K562 (cell line): ENCODE measurements around the gene PPP1R16B. TPM values are rescaled to one million over a fixed set of nuclear protein-coding genes. Genes with fewer than 3 reads are reported as not detected.

ENCODE experiments used
- CBX8 ChIP-seq: fragments of 200-600 bp; sonication (generic); IDR thresholded peaks from 2 replicates; pipeline ENCODE4 v1.6.1; 2012; ENCODE audit warnings: borderline replicate concordance, mixed run types, low read depth, mild to moderate bottlenecking, moderate library complexity, mixed read lengths, low read length, control low read depth, inconsistent platforms; ENCODE audit not compliant: poor library complexity, severe bottlenecking; ENCODE audit errors: extremely low read depth
- CHD1 ChIP-seq: fragments of 200-600 bp; sonication (generic); IDR thresholded peaks from one replicate; pipeline ENCODE4 v1.6.1; 2012; ENCODE audit warnings: mild to moderate bottlenecking, moderate library complexity, low read length, inconsistent platforms
- FOXK2 ChIP-seq, 2 experiments: fragments of 450-650 bp; IDR thresholded peaks in 1 of 2; conservative IDR thresholded peaks in 1 of 2; 2 replicates each; pipeline ENCODE4 v1.6.1; 2016; ENCODE audit warnings: low read depth in 2 of 2, mild to moderate bottlenecking in 1 of 2
- HNRNPL ChIP-seq: fragments of 200-400 bp; formaldehyde crosslinking; IDR thresholded peaks from 2 replicates; pipeline ENCODE4 v1.6.1; 2017; ENCODE audit warnings: low read depth, mild to moderate bottlenecking, low read length
- JUND ChIP-seq, 2 experiments: IDR thresholded peaks; 2 replicates in 1 of 2; 3 replicates in 1 of 2; pipeline ENCODE4 v1.6.1; 2011; ENCODE audit warnings: borderline replicate concordance in 2 of 2, low read depth in 2 of 2, low read length in 2 of 2, improper control_type of control experiment in 1 of 2, missing biosample characterization in 1 of 2, missing genetic modification characterization in 1 of 2, missing genetic modification reagents in 1 of 2
- MTA2 ChIP-seq: fragments of 450-650 bp; IDR thresholded peaks from 2 replicates; pipeline ENCODE4 v1.6.1; 2016; ENCODE audit warnings: low read depth
- OTX1 ChIP-seq: fragments of 450-650 bp; formaldehyde crosslinking; IDR thresholded peaks from 2 replicates; pipeline ENCODE4 v1.4.0; 2022; ENCODE audit warnings: mild to moderate bottlenecking
- POLR2AphosphoS2 ChIP-seq: IDR thresholded peaks from 2 replicates; pipeline ENCODE4 v1.6.1; 2012; ENCODE audit warnings: low read length, improper control_type of control experiment
- STAT5B ChIP-seq: fragments of 250-450 bp; sonication (Bioruptor Pico); IDR thresholded peaks from 2 replicates; pipeline ENCODE4 v1.8.0; 2021; ENCODE audit warnings: mild to moderate bottlenecking, inconsistent platforms
- TFAM ChIP-seq: fragments of 250-450 bp; sonication (Bioruptor Pico); conservative IDR thresholded peaks from 2 replicates; pipeline ENCODE4 v1.5.0; 2021; ENCODE audit warnings: mild to moderate bottlenecking, moderate library complexity
- ZNF444 ChIP-seq: fragments of 250-450 bp; sonication (Bioruptor Pico); IDR thresholded peaks from 2 replicates; pipeline ENCODE4 v1.4.0; 2020; ENCODE audit warnings: mild to moderate bottlenecking, moderate library complexity
- ZSCAN32 ChIP-seq: fragments of 450-650 bp; formaldehyde crosslinking; IDR thresholded peaks from 2 replicates; pipeline ENCODE4 v1.4.0; 2020; ENCODE audit warnings: mild to moderate bottlenecking, moderate library complexity
- polyA plus RNA-seq, 8 experiments: library from polyadenylated mRNA; depleted of rRNA in 4 of 8; stranded (reverse) in 5 of 8; unstranded in 3 of 8; fragments of >200 nt; fragmentation: Nextera tagmentation in 2 of 8; fragmentation: Illumina TruSeq in 1 of 8; extraction: Ambion mirVana in 2 of 8; extraction: Trizol in 1 of 8; gene quantifications; 2 replicates each; pipeline versions ENCODE4 v1.2.1 to v1.2.3, GENCODE V29; 2011 to 2014; ENCODE audit warnings: inconsistent platforms in 1 of 8, missing spikeins in 1 of 8
- total RNA-seq, 7 experiments: library from RNA; depleted of rRNA in 6 of 7; stranded (reverse); fragments of >200 nt in 6 of 7; fragmentation: Illumina TruSeq in 2 of 7; extraction: Trizol in 2 of 7; gene quantifications; 2 replicates each; pipeline versions ENCODE4 v1.2.1 to v1.2.3, GENCODE V29; 2011 to 2021; ENCODE audit warnings: low replicate concordance in 1 of 7
- TF ChIP-seq, protein P1 (sequence below): sonication (generic); formaldehyde crosslinking; IDR thresholded peaks from 2 replicates; pipeline ENCODE4 v1.8.0; 2022; ENCODE audit warnings: mild to moderate bottlenecking, missing genetic modification reagents
- TF ChIP-seq, protein P2 (sequence below): sonication (generic); IDR thresholded peaks from 2 replicates; pipeline ENCODE4 v1.6.1; 2016
- TF ChIP-seq, protein P3 (sequence below): fragments of 250-450 bp; sonication (Bioruptor Pico); IDR thresholded peaks from 2 replicates; pipeline ENCODE4 v1.5.0; 2021; ENCODE audit warnings: mild to moderate bottlenecking, borderline replicate concordance
- TF ChIP-seq, protein P4 (sequence below): fragments of 450-650 bp; formaldehyde crosslinking; conservative IDR thresholded peaks from 2 replicates; pipeline ENCODE4 v1.4.0; 2022; ENCODE audit warnings: mild to moderate bottlenecking, missing genetic modification characterization

PPP1R16B gene
- total and polyA plus RNA-seq, 9 of the 15 experiments (the other 6 are each of a cell fraction or from before 2014, with no cell fraction given) = 1.5 to 11.5 (median 6.8) TPM

DNA sequence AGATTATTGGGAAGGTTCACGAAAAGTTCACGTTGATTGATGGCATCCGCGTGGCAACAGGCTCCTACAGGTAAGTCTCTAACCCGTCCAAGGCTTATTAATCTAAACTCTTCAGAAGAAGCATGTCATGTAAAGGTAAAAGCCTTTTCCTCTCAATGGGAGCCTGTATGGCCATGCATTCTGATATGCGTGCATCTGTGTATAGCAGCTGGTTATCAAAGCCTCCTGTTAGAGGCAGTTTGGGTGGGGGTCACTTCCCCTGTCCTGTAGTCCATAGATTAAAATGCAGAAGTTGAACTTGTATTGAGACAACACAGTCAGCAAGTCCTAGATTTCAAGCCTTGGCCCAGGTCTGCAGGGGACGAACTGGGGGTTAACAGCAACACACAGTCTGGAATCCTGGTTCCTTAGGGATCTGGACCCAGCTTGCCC, 142.4 kb downstream of the PPP1R16B start (continued):
- TF ChIP-seq, protein P1, sequence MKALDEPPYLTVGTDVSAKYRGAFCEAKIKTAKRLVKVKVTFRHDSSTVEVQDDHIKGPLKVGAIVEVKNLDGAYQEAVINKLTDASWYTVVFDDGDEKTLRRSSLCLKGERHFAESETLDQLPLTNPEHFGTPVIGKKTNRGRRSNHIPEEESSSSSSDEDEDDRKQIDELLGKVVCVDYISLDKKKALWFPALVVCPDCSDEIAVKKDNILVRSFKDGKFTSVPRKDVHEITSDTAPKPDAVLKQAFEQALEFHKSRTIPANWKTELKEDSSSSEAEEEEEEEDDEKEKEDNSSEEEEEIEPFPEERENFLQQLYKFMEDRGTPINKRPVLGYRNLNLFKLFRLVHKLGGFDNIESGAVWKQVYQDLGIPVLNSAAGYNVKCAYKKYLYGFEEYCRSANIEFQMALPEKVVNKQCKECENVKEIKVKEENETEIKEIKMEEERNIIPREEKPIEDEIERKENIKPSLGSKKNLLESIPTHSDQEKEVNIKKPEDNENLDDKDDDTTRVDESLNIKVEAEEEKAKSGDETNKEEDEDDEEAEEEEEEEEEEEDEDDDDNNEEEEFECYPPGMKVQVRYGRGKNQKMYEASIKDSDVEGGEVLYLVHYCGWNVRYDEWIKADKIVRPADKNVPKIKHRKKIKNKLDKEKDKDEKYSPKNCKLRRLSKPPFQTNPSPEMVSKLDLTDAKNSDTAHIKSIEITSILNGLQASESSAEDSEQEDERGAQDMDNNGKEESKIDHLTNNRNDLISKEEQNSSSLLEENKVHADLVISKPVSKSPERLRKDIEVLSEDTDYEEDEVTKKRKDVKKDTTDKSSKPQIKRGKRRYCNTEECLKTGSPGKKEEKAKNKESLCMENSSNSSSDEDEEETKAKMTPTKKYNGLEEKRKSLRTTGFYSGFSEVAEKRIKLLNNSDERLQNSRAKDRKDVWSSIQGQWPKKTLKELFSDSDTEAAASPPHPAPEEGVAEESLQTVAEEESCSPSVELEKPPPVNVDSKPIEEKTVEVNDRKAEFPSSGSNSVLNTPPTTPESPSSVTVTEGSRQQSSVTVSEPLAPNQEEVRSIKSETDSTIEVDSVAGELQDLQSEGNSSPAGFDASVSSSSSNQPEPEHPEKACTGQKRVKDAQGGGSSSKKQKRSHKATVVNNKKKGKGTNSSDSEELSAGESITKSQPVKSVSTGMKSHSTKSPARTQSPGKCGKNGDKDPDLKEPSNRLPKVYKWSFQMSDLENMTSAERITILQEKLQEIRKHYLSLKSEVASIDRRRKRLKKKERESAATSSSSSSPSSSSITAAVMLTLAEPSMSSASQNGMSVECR (CRISPR knock-in tag) = 0 out of 2 replicates have a peak, but pooled peaks have one; percentile 13
- TF ChIP-seq ZNF444 (CRISPR knock-in tag) (0 out of 2 replicates have a peak, but pooled peaks have one; percentile 33), CBX8 (no peak), TFAM (CRISPR knock-in tag) (no peak), OTX1 (no peak), MTA2 (peak; percentile 98), CHD1 (no peak), ZSCAN32 (CRISPR knock-in tag) (no peak), STAT5B (no peak), JUND (IDR thresholded peaks at IDR 0.05; ENCODE audit: borderline replicate concordance, low read depth, low read length) (peak; percentile 65), JUND (tag; IDR thresholded peaks at IDR 0.05; ENCODE audit: borderline replicate concordance, low read depth, low read length) (no peak; the same call in 2 of the 3 replicates), HNRNPL (no peak), FOXK2 (conservative IDR thresholded peaks at IDR 0.05 in 1 of 2, IDR thresholded peaks at IDR 0.05 in 1 of 2; ENCODE audit: low read depth in 2 of 2) (no peak; a peak in 2 of 4 replicates), POLR2AphosphoS2 (no peak; the same call in 1 of the 2 replicates)
- TF ChIP-seq, protein P2, sequence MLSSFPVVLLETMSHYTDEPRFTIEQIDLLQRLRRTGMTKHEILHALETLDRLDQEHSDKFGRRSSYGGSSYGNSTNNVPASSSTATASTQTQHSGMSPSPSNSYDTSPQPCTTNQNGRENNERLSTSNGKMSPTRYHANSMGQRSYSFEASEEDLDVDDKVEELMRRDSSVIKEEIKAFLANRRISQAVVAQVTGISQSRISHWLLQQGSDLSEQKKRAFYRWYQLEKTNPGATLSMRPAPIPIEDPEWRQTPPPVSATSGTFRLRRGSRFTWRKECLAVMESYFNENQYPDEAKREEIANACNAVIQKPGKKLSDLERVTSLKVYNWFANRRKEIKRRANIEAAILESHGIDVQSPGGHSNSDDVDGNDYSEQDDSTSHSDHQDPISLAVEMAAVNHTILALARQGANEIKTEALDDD = peak; percentile 79
- TF ChIP-seq, protein P3, sequence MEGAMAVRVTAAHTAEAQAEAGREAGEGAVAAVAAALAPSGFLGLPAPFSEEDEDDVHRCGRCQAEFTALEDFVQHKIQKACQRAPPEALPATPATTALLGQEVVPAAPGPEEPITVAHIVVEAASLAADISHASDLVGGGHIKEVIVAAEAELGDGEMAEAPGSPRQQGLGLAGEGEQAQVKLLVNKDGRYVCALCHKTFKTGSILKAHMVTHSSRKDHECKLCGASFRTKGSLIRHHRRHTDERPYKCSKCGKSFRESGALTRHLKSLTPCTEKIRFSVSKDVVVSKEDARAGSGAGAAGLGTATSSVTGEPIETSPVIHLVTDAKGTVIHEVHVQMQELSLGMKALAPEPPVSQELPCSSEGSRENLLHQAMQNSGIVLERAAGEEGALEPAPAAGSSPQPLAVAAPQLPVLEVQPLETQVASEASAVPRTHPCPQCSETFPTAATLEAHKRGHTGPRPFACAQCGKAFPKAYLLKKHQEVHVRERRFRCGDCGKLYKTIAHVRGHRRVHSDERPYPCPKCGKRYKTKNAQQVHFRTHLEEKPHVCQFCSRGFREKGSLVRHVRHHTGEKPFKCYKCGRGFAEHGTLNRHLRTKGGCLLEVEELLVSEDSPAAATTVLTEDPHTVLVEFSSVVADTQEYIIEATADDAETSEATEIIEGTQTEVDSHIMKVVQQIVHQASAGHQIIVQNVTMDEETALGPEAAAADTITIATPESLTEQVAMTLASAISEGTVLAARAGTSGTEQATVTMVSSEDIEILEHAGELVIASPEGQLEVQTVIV (CRISPR knock-in tag) = no peak
- TF ChIP-seq, protein P4, sequence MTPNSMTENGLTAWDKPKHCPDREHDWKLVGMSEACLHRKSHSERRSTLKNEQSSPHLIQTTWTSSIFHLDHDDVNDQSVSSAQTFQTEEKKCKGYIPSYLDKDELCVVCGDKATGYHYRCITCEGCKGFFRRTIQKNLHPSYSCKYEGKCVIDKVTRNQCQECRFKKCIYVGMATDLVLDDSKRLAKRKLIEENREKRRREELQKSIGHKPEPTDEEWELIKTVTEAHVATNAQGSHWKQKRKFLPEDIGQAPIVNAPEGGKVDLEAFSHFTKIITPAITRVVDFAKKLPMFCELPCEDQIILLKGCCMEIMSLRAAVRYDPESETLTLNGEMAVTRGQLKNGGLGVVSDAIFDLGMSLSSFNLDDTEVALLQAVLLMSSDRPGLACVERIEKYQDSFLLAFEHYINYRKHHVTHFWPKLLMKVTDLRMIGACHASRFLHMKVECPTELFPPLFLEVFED (CRISPR knock-in tag) = no peak
